Measurements from ENCODE around the gene TCEANC.
"Not testable (repeated sequence)": the region's sequence is repeated elsewhere in the genome, so short reads cannot be mapped to it uniquely, and the experiment has no call there.

TCEANC gene

GRCh38 chrX:13659063-13659462, 6.1 kb downstream of the TCEANC start:
- peak; percentile 50 for DNase-seq

GRCh38 chrX:13661735-13662288, 8.9 kb downstream of the TCEANC start:
- DNase-seq = no peak

- DNase-seq = no peak
These were observed 9.4 kb downstream of the TCEANC start for GRCh38 chrX:13662355-13662791.

GRCh38 chrX:13664020-13664419, 11.1 kb downstream of the TCEANC start:
- DNase-seq = no peak

- DNase-seq = no peak
These were observed 13.9 kb downstream of the TCEANC start for GRCh38 chrX:13666836-13667235.

GRCh38 chrX:13667919-13668318, 15.0 kb downstream of the TCEANC start:
- no peak for DNase-seq

DNA sequence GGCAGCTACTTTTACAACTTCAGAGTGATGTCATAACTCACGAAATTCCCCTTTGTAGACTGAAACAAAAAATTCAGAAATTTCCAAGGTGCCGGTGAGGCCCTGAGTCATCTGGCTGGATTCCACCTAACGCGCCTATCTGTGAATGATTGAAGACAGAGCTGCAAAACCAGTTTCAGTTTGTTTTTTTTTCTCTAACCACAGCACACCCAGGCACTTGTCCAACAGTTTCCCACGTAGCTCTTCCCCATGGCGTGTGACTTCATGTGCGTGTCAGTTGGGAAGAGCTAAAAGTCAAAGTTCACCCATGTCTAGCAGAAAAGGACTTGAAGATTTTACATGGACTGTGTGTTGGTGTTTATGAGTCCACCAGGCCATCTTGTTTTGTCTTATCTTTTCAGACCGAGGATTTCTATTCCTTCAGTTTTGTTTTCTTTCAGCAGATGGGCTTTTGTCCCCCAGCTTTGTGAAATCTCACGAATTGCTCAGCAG, 16.4 kb downstream of the TCEANC start:
- no peak for DNase-seq

- not testable (repeated sequence) for DNase-seq
These were observed 16.8 kb downstream of the TCEANC start for GRCh38 chrX:13669755-13670154.

DNA sequence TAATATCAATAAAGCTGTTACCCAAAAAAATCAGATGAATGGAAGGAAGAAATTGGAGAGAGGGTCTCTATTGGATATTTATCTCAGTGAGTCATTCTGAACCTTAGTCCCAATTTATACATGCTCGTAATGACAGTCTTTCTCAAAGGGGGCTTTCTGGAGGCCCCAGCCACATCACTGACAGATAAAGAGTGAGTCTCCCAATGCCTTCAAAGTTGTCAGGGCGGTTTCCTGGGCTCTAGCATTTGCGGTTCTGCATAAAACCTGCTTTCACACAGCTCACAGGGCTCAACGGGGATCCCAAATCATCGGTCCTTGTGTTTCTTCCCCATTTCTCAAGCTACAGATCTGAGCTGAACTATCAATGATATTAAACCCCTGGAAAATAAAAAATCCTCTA, 17.3 kb downstream of the TCEANC start:
- no peak for DNase-seq

DNA sequence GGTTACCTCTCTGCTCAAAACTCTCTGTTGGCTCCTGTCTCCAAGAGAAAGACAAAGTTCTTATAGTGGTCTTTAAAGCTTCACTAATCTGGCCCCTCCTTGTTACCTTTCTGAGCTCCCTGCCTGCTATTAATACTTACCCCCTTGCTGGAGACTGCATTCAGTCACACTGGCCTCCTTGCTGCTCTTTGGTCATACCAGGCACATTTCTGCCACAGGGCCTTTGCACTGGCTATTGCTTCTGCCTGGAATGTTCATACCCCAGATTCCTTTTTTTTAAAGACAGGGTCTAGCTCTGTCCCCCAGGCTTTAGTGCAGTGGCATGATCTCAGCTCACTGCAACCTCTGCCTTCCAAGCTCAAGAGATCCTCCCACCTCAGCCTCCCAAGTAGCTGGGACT, 20.1 kb downstream of the TCEANC start:
- DNase-seq = no peak

DNA sequence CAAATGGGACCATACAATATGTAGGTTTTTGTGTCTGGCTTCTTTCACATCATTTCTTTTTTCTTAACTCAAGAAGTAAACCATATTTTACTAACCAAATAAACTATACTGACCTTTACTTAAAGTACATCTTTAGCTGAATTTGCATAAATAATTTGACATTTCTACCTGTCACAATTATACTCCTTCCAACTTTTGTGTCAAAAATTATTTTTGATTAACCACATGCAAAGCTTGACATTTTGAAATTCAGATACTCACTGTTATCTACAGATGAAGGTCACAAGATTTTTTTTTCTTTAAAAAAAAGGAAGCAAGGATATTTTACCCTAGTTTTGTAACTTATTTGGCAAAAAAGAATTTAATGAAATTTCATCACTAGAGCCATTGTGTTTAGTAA, 23.9 kb downstream of the TCEANC start:
- DNase-seq = no peak

GRCh38 chrX:13679700-13680099, 26.8 kb downstream of the TCEANC start:
- not testable (repeated sequence) for DNase-seq

DNA sequence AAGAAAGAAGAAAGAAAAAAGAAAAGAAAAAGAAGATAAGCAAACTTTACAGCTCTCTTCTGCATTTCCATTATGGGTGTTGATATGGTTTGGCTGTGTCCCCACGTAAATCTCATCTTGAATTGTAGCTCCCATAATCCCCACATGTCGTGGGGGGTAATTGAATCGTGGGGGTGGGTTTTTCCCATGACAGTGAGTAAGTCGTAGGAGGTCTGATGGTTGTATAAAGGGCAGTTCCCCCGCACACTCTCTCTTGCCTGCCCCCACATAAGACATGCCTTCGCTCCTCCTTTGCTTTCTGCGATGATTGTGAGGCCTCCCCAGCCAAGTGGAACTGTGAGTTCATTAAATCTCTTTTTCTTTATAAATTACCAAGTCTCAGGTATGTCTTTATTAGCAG, 28.7 kb downstream of the TCEANC start:
- no peak for DNase-seq

DNA sequence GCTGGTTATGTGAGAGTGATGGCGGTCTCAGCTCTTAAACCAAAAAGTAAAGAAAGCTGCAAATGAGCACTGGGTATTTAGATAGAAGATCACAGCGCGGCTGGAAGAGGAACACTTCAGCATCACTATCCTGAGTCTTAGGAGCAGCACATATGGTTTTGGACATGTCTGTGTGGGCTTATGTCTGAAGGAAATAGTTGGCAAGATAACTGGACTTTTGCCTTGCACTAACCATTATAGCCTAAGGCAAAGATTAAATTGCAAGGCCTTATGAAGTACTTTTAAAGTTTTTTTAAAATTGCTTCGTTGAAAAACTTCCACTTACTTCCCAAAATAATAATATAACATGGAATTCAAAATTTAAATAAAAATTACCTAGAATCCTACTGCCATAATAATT, 31.4 kb downstream of the TCEANC start:
- no peak for DNase-seq

DNA sequence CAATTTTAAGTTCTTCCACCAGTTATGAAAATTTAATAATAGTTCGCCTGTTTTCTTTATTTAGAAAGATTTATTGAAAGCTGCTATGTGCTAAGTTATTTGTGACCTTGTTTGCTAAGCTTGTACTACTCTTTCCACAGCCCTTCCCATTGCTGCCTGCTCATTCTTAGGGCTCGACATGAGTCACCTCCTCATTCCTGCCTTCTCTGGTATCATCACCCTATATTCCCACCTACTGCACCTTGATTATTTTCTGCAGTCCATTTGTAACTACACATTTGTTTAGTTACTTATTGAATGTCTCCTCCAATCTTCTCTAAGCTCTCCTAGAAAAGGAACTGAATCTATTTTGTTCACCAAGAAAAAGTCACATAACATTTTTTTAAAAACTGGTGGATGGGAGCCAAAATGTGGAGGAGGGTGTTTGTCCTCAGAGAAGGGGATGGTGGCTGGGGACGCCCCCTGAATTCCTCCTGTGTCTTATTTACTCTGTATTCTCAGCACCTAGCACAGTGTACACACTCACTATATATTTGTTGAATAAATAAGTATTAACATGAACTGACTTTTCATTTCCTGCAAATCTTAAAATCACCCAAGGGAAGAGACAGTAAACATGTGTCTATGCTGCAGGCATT, 32.3 kb downstream of the TCEANC start:
- DNase-seq = no peak

- no peak for DNase-seq
These were observed 34.3 kb downstream of the TCEANC start for GRCh38 chrX:13687203-13687602.

DNA sequence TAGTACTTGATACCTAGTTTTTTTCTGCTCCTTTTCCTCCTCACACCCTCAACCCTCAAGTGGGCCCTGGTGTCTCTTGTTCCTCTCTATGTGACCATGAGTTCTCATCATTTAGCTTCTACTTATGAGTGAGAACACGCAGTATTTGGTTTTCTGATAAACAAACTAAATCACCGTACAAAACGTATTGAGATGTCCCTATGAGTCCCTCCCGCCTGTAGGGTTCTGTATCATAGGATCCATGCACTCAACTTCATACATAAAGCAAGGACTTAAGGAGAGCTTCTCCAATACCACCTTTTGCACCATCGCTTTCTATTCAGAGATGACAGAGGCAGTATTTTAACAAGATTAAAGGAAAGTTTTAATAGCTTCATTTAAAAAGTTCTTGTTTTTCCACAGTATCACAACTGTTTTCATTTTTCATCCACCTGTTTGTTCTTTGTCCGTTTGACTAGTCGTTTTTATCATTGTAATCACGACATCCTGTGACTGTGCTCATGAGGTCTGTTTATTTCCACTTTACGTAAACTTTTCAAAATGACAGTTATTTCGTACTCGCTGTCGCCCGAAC, 35.5 kb downstream of the TCEANC start:
- DNase-seq = no peak

DNA sequence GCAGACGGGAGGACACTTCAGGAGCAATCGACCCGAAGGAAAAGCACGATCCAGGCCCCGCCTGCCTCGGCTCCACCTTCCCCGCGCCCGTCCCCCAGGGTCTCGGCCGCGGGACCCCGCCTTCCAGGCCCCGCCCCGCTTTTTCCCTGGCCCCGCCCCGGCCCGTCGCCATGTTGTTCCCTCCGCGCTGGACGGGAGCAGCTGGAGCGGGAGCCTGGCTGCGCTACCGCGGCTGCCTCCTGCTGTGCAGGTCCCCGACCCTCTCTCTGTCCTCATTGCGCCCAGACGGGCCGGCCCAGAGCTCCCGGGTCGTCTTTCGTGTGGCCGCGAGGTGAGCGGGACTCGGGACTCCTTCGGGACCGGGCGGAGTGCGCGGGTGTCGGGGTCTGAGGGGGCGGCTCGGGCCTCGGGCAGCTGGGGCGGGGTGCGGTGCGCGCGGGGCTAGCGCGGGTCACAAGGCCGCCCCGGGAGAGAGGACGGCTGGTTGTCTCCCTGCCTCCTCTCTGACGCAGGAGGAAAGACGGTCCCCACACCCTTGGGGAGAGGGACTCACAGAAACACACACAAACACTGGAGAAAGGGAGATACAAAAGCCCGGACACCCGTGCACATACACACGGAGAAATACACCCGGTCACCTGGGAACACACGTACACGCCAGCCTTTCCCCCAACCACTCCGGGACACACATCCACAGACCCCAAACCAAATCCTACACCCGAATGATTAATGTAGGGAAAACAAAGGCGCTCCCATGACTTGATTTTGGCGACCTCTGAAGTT, 36.2 kb downstream of the TCEANC start, which contains the start of gene RAB9A:
Gene RAB9A (plus strand): TSS at position 171 of the 783 bp plus-strand sequence. CDS start 19,619 bp downstream, outside the sequence.
- DNase-seq = no peak

DNA sequence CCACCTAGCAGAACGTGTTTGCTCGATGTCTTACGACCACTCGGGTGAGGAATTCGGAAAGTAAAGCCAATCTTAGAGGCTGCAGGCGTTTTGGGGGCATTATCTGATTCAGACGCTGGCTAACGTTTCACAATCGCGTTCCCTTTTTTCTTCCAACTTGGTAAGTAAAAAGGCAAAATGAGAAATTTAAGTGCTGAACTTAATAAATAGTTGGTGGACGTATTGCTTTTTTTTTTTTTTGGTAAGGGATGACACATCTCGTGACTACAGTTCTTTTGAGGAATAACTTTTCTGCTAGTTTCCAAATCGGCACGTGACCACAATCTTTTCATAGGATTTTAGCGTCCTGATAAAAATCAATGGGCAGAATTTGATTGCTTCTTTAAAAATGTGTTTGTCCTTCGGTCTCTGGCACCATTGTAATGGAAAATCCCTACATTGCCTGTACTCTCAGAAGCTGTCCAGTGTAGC, 36.8 kb downstream of the TCEANC start:
- no peak for DNase-seq

- no peak for DNase-seq
These were observed 37.9 kb downstream of the TCEANC start for GRCh38 chrX:13690836-13691235.

- DNase-seq = no peak
These were observed 39.0 kb downstream of the TCEANC start for GRCh38 chrX:13691841-13692371.

- DNase-seq = no peak
These were observed 39.9 kb downstream of the TCEANC start for GRCh38 chrX:13692771-13693231.

GRCh38 chrX:13693341-13693961, 40.5 kb downstream of the TCEANC start:
- DNase-seq = no peak

All from SIG-M5 (cell line).